Vagina (tissue), 2 donors: ENCODE results near the gene TEKTIP1.

ENCODE experiments used
- POLR2A ChIP-seq, 2 donors: fragments of 450-650 bp; IDR thresholded peaks; one replicate each; pipeline ENCODE4 v1.6.1; 2017; ENCODE audit warnings: antibody characterized with exemption in 2 of 2, mild to moderate bottlenecking in 2 of 2, moderate library complexity in 2 of 2
- POLR2AphosphoS5 ChIP-seq, 2 donors: sonication (generic); formaldehyde crosslinking; IDR thresholded peaks; one replicate each; pipeline ENCODE4 v1.9.0; 2017; ENCODE audit warnings: antibody characterized with exemption in 2 of 2, mild to moderate bottlenecking in 2 of 2, low read depth in 1 of 2; ENCODE audit not compliant: insufficient read depth in 1 of 2
- TF ChIP-seq, protein P1 (sequence below), 3 experiments: fragments of 450-650 bp in 2 of 3; fragments of 200-600 bp in 1 of 3; sonication (generic) in 1 of 3; IDR thresholded peaks; one replicate each; pipeline ENCODE4 v1.5.1; 2017 to 2019; ENCODE audit warnings: antibody characterized with exemption in 3 of 3, mild to moderate bottlenecking in 2 of 3, moderate library complexity in 2 of 3

DNA sequence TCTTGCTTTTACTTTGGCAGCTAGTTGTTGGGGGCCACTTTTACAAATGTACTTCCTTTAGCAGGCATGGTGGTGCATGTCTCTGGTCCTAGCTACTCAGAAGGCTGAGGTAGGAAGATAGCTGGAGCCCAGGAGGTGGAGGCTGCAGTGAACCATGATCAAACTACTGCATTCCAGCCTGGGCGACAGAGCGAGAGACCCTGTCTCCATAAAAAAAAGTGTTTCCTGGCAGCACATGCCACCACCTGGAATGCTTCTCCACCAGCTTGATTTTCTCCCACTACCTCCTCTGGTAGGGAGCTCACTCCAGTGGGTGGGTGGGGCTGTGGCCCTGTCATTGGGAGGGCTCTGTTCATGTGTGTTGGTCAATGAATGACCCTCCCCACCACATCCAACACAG, 20.3 kb upstream of the TEKTIP1 start:
- TF ChIP-seq, protein P1, sequence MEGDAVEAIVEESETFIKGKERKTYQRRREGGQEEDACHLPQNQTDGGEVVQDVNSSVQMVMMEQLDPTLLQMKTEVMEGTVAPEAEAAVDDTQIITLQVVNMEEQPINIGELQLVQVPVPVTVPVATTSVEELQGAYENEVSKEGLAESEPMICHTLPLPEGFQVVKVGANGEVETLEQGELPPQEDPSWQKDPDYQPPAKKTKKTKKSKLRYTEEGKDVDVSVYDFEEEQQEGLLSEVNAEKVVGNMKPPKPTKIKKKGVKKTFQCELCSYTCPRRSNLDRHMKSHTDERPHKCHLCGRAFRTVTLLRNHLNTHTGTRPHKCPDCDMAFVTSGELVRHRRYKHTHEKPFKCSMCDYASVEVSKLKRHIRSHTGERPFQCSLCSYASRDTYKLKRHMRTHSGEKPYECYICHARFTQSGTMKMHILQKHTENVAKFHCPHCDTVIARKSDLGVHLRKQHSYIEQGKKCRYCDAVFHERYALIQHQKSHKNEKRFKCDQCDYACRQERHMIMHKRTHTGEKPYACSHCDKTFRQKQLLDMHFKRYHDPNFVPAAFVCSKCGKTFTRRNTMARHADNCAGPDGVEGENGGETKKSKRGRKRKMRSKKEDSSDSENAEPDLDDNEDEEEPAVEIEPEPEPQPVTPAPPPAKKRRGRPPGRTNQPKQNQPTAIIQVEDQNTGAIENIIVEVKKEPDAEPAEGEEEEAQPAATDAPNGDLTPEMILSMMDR (IDR thresholded peaks at IDR 0.05) = no peak
- TF ChIP-seq POLR2A (IDR thresholded peaks at IDR 0.05) (no peak), POLR2AphosphoS5 (IDR thresholded peaks at IDR 0.05; ENCODE audit: insufficient read depth in 1 of 2, low read depth in 1 of 2) (no peak)
